ENCODE results near the gene SMAD3.

The SMAD3 gene

DNA sequence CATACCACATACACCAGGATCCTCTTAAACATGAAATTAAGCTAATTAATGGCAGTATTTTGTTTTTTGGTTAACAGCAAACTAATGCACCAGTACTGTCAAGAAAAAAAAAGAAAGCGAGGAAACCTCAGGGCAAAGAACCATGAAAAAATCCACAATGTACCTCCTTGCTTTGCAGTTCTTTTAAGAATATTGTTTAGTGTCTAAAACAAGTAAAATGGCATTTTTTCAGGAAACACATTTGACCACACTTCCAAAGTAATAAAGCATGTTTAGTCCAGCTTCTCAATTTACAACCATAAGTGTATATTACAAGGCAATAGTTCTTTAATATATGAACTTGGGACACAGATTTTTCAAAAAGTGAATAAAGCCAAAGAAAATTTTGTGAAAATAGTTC is 162.4 kb downstream of the SMAD3 start:
- H3K9me3 ChIP-seq = no peaks in the 10 kb centered on the region
- no peak for TF ChIP-seq Cebpa-rat (IDR thresholded peaks at IDR 0.05)
- no peaks in the 10 kb centered on the region for H3K27me3 ChIP-seq
- peak overlapping the region; percentile 71 for H3K4me2 ChIP-seq
- H3K9ac ChIP-seq = no peak overlapping the region
- peaks cover 34% of the 10 kb centered on the region for H3K36me3 ChIP-seq
- H3K27ac ChIP-seq = no peak overlapping the region
- no peaks in the 10 kb centered on the region for H4K20me1 ChIP-seq
- H3K4me1 ChIP-seq = peaks cover 23% of the 10 kb centered on the region
- no peak overlapping the region for H3K4me3 ChIP-seq

DNA sequence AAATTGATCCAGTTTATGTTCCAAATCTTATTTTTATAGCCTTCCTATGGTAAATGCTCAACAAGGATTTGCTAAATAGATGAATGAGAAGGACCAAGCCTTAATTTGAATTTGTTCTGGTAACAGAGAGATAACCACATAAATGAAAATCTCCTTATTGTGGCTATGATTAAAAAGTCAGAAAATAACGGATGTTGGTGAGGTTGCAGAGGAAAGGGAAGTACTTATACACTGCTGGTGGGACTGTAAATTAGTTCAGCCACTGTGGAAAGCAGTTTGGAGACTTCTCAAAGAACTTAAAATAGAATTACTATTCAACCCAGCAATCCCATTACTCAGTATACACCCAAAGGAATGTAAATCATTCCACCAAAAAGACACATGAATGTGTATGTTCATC is 162.9 kb downstream of the SMAD3 start:
- TF ChIP-seq Cebpa-rat (IDR thresholded peaks at IDR 0.05) = no peak
- peaks cover 38% of the 10 kb centered on the region for H3K36me3 ChIP-seq
- no peak overlapping the region for H3K9ac ChIP-seq
- no peaks in the 10 kb centered on the region for H4K20me1 ChIP-seq
- no peaks in the 10 kb centered on the region for H3K9me3 ChIP-seq
- no peaks in the 10 kb centered on the region for H3K27me3 ChIP-seq
- H3K4me3 ChIP-seq = no peak overlapping the region
- H3K4me2 ChIP-seq = peak overlapping the region; percentile 71
- H3K27ac ChIP-seq = no peak overlapping the region
- peaks cover 23% of the 10 kb centered on the region for H3K4me1 ChIP-seq

DNA sequence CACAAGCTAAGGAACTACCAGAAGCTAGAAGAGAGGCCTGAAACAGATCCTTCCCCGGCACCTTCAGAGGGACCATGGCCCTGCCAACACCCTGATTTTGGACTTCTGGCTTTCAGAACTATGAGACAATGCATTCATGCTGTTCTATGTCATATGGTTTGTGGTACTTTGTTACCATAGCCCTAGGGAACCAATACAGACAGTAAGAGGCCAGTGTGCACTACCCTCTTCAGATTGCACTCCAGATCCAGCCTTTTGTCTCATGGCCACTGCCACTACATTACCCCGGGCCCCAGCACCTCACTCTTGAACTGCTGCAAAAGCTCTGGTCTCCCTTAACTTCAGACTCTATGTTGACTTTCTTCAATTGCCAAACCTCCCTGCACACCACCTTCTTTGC is 165.1 kb downstream of the SMAD3 start:
- Histone ChIP-seq H3K36me3 (peaks cover 50% of the 10 kb centered on the region), H3K4me1 (peaks cover 23% of the 10 kb centered on the region), H3K9me3 (no peaks in the 10 kb centered on the region), H4K20me1 (no peaks in the 10 kb centered on the region), H3K9ac (no peak overlapping the region), H3K27me3 (no peaks in the 10 kb centered on the region), H3K4me2 (no peak overlapping the region), H3K4me3 (no peak overlapping the region), H3K27ac (no peak overlapping the region)
- TF ChIP-seq Cebpa-rat (IDR thresholded peaks at IDR 0.05) = no peak

DNA sequence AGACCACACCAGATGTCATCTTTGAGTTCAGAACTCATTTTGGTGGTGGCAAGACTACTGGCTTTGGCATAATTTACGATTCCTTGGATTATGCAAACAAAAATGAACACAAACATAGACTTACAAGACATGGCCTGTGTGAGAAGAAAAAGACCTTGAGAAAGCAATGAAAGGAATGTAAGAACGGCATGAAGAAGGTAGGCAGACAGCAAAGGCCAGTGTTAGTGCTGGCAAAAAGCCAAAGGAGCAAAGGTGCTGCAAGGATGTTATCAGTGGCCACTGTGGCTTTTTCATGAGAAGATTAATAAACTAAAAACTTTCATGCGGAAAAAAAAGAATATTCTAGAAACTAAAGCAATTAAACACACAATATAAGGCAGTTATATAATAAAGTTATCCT is 167.2 kb downstream of the SMAD3 start:
- Histone ChIP-seq H3K27ac (no peak overlapping the region), H3K4me1 (peaks cover 16% of the 10 kb centered on the region), H3K36me3 (peaks cover 50% of the 10 kb centered on the region), H4K20me1 (no peaks in the 10 kb centered on the region), H3K9ac (no peak overlapping the region), H3K9me3 (no peaks in the 10 kb centered on the region), H3K27me3 (no peaks in the 10 kb centered on the region), H3K4me2 (no peak overlapping the region), H3K4me3 (no peak overlapping the region)
- no peak for TF ChIP-seq Cebpa-rat (IDR thresholded peaks at IDR 0.05)

GRCh38 chr15:67240235-67241131 is 175.1 kb downstream of the SMAD3 start:
- Histone ChIP-seq H3K27ac (no peak overlapping the region), H3K9me3 (0 out of 2 replicates have a peak, but pooled peaks cover 3% of the 10 kb centered on the region), H3K36me3 (peaks cover 7% of the 10 kb centered on the region; the same call in 1 of the 2 replicates), H3K4me2 (peak overlapping the region; percentile 61), H3K4me1 (peaks cover 38% of the 10 kb centered on the region), H4K20me1 (peaks cover 12% of the 10 kb centered on the region; the same call in 1 of the 2 replicates), H3K27me3 (no peaks in the 10 kb centered on the region), H3K9ac (no peak overlapping the region), H3K4me3 (no peak overlapping the region)
- TF ChIP-seq Cebpa-rat (IDR thresholded peaks at IDR 0.05) = no peak

DNA sequence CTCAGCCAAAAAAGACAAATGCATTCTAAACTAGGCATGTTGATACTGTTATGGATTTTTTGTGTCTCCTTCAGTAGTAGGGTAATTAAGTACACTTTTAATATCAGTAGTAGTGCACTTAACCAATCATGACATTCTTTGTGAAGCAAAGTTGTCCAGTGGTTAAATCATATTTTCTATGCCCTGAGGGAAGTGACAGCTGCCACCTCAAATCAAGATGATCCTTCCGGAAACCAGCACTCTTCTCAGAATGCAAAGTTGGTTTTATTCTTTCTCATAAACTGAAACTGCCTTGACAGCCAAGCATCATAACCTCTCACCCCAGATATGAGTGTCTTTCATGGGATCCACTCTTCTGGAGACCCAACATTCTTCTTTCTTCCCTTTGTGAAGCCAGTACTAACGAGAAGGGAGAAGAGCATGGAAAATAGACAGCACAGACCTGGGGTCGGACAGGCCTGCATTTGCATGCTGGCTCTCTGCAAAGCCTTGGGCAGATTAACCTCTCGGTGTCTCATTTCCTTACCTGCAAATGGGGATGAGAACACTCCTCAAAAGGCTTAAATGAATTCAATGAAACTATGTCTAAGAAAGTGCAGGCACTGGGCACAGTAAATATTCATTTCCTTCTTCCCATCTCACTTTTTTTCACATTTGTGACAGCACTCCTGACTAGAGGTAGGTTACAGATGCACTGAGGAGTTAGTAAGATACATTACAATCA is 175.9 kb downstream of the SMAD3 start:
- TF ChIP-seq Cebpa-rat (IDR thresholded peaks at IDR 0.05) = no peak
- peaks cover 12% of the 10 kb centered on the region; the same call in 1 of the 2 replicates for H4K20me1 ChIP-seq
- no peaks in the 10 kb centered on the region for H3K27me3 ChIP-seq
- H3K9me3 ChIP-seq = peaks cover 7% of the 10 kb centered on the region
- H3K27ac ChIP-seq = no peak overlapping the region
- peaks cover 15% of the 10 kb centered on the region for H3K36me3 ChIP-seq
- H3K4me3 ChIP-seq = no peak overlapping the region
- no peak overlapping the region for H3K9ac ChIP-seq
- H3K4me2 ChIP-seq = peak overlapping the region; percentile 61
- H3K4me1 ChIP-seq = peaks cover 38% of the 10 kb centered on the region

GRCh38 chr15:67242708-67243111 is 177.3 kb downstream of the SMAD3 start:
- TF ChIP-seq Cebpa-rat (IDR thresholded peaks at IDR 0.05) = no peak
- Histone ChIP-seq H3K27me3 (no peaks in the 10 kb centered on the region), H3K4me3 (no peak overlapping the region), H3K36me3 (peaks cover 24% of the 10 kb centered on the region), H3K9me3 (peaks cover 20% of the 10 kb centered on the region), H3K4me2 (peak overlapping the region; percentile 42), H3K9ac (no peak overlapping the region), H4K20me1 (peaks cover 12% of the 10 kb centered on the region; the same call in 1 of the 2 replicates), H3K27ac (no peak overlapping the region), H3K4me1 (peaks cover 38% of the 10 kb centered on the region)

All from BLaER1 (cell line).